HG03045 (cell line): ENCODE data around the gene SH2D6.
"Not testable (repeated sequence)": the region's sequence is repeated elsewhere in the genome, so short reads cannot be mapped to it uniquely, and the experiment has no call there.

Source experiments
- ATAC-seq: cut with Tn5 transposase; IDR thresholded peaks from one replicate; pipeline ENCODE4 v1.9.1; 2021; ENCODE audit warnings: mild to moderate bottlenecking, moderate library complexity; ENCODE audit not compliant: unreplicated experiment

The SH2D6 gene

DNA sequence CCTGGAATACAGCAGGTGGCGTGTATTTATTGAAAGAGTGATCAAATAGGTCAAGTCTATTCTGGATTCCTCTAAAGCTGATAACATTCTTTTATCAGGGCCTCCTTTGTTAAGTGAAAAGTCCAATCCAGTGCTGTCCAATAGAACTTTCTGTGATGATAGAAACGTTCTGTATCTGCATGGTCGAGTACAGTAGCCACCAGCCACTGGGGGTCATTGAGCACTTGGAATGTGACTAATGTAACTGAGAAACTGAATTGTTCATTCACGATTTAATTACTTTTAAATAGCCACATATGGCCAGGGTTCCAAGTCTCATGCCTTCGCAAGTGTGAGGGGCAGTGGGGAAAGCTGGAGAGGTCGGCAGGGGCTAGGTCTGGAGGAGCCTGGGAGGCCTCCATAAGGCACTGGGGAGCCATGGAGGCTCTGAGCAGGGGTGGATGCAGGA, 20.5 kb downstream of the SH2D6 start:
- ATAC-seq: no peak

DNA sequence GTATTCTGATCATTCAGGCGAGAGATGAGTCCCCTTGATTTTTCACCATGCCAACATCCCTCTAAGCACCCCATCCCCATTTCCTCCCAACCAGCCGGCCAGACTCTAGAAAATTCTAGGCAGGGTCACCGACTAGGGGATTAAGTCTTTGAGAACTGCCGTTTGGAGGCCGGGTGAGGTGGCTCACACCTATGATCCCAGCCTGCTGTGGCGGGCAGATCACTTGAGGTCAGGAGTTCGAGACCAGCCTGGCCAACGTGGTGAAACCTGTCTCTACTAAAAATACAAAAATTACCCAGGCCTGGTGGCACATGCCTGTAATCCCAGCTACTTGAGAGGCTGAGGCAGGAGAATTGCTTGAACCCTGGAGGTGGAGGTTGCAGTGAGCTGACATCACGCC, 21.1 kb downstream of the SH2D6 start:
- ATAC-seq: not testable (repeated sequence)

GRCh38 chr2:85439986-85440385, 21.5 kb downstream of the SH2D6 start:
- ATAC-seq: no peak

GRCh38 chr2:85440729-85441128, 22.2 kb downstream of the SH2D6 start:
- ATAC-seq: no peak

DNA sequence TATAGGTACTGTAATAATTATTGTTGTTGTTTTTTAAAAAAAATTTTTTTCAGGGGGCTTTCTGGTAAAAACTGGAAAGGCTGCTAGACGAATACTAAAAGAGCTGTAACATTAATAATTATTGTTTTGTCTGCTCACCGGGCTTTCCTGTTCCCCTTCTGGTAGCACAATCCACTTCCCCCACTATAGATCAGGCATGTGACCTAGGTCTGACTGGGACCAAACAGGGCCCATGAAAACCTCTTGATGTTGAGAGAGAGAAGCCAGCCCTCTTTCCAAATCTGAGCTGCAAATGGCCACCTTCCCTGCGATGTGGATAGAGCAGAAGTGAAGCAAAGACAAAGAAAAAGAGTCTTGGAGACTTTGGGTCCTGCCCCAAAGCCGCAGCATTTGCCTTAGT, 23.4 kb downstream of the SH2D6 start:
- no peak for ATAC-seq

DNA sequence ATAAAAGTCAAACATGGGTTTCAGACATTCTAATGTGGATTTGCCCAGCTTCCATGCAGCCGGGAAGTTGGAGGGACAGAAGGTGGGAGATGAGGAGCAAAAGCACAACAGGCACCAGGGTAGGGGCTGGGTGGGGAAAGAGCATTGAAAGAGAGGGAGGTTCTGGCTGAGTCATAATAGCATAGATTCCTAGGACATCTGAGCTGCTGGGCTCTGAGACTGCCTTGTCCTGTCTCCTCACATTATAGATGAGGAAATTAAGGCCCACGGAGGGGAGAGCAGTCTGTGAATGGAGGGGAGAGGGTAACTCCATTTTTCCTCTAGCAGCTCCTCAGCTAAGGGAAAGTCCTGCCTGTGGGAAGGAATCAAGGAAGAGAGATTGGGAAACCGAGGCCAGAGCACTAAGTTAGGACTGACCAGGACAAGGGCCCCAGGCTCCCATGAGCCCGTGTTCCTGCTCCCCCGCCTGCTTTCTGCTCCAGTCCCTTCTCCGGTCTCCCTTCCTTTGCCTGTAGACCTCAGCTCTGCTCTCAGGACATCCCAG, 26.2 kb downstream of the SH2D6 start:
- no peak for ATAC-seq

- no peak for ATAC-seq
Observed at GRCh38 chr2:85445316-85446295, 27.1 kb downstream of the SH2D6 start.

GRCh38 chr2:85446296-85447221, 28.0 kb downstream of the SH2D6 start:
- ATAC-seq: no peak

GRCh38 chr2:85447222-85447585, 28.7 kb downstream of the SH2D6 start:
- ATAC-seq: no peak

DNA sequence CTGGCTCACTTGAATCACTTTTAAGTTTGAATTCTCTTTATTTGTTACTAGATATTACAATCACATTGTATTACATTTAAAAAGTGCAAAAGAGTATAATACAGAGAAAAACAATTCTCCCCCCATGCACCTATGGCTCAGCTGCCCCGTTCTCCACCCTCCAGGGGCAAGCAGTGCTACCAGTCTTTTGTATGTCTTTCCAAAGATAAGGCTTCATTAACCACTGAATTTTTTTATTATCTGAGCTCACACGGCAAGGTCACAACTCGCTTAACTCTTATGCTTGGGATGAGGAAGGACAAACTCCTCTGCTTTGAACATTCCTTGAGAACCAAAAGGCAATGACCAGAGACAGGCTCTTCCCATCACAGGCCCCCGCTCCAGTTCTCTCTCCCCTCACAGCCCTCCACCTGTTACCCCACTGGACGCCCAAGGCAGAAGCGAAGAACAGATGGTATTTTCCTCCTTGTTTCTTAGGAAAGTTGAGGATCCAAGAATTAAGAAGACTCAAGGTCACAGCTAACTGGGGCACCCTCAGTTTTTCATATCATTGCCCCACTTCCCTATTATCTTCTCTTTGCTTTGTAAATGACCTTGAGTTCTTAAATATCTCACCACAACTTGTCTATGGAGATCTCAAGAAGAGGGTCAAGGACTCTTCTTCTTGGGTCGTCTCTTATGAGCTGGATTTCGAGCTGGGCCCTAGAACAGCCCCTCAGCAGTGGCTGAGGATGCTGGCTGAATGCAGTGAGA, 30.1 kb downstream of the SH2D6 start:
- ATAC-seq: no peak

GRCh38 chr2:85449214-85449588, 30.7 kb downstream of the SH2D6 start:
- no peak for ATAC-seq

DNA sequence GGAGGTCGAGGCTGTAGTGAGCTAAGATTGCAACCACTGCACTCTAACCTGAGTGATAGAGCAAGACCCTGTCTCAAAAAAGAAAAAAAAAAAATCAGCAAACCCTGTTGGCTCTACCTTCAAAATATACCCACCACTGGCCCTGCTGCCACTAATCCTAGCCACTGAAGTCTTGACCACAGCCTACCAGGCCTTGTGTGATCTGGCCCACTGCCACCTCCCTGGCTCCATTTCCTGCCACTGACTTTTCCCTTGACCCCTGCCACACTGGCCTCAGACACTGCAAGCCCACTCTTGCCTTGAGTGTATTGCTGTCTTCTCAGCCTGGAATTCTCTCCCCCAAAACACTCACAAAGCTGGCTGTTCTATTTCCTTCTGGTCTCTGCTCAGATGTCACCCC, 33.7 kb downstream of the SH2D6 start:
- ATAC-seq: no peak

- ATAC-seq: no peak
Observed at GRCh38 chr2:85453571-85453970, 35.1 kb downstream of the SH2D6 start.

DNA sequence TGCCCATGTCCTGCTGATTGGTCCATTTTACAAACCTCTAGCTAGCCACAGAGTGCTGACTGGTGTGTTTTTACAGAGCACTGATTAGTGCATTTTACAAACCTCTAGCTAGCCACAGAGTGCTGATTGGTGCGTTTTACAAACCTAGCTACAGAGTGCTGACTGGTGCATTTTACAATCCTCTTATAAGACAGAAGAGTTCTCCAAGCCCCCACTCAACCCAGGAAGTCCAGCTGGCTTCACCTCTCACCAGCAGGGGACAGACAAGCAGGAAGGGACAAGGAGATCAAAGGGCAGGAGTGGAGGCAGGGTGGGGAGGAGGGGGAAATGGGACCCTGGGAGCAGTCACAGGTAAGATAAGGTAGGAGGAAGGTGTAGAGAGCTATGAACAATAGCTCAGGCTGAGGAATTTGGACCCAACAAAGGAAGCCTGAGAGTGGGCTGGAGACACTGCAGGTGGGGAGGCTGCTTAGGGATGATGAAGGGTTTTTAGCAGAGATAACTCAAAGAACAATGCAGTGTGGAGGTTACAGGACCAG, 37.1 kb downstream of the SH2D6 start:
- no peak for ATAC-seq

DNA sequence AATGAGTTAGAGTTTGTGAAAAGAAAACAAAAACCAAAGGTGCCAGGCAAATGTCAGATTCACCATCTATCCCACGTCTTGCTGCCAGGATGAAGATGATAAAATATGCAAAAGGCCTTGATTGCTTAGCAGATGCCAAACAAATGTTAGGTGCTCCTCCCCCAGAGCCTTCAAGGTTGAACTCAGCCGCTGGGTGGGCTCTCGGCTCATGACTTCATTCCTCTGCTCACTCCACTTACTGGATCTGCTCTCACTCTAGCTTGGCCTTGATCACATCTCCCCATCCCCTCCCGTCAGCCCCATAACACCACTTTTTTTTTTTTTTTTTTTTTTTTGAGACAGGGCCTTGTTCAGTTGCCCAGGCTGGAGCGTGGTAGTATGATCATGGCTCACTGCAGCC, 38.5 kb downstream of the SH2D6 start:
- ATAC-seq: no peak

DNA sequence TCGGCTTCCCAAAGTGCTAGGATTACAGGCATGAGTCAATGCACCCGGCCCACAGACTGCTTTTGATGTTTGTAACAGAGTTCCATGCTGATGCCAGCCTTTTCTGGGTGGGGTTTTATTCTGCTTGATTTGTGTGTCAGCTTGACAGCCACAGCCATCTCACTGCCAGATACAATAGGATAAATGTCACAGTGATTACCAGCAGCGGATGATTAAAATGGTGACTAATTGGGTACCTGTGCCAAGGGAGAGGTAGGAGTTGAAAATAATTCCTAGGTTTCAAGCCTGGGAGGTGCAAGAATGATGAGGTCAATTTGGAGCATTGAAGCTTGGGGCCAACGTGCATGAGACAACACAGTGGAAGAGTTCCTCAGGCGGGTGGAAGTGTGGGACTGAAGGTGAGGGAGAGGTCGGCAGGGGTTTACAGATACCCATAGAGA, 39.4 kb downstream of the SH2D6 start:
- ATAC-seq: no peak

GRCh38 chr2:85458601-85459563, 40.4 kb downstream of the SH2D6 start:
- no peak for ATAC-seq

DNA sequence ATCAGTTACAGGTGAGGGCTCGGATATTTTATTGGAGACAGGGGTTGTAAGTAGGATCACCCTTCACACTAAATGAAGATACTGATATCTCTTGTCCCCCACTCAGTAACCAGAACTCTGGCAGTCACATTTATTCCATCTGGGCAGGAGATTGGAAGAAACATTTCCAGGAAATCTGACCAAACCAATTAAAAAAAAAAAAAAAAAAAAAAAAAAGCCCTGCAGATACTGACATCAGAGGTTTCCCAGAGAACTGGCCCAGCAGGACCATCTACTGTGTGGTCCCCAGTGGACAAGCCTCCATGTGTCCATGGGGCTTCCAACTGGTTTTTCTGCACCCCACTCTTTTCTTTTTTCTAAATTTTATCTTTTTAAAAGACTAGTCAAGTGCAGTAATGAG, 41.3 kb downstream of the SH2D6 start:
- ATAC-seq: no peak

- ATAC-seq: no peak
Observed at GRCh38 chr2:85462322-85462721, 43.8 kb downstream of the SH2D6 start.
